SK-N-SH (cell line): ENCODE results near the gene FUT7. TPM values are rescaled to one million over a fixed set of nuclear protein-coding genes. Genes with fewer than 3 reads are reported as not detected.

Experiments used
- CTCF ChIA-PET: fragments of 300-600, 350-600 bp; formaldehyde crosslinking; extraction: SDS; loops from one replicate; lab custom pipeline; 2021; lab: Yijun Ruan, JAX
- POLR2A ChIA-PET: fragments of 350-600 bp; sonication (Branson Sonifier 250); formaldehyde crosslinking; extraction: SDS; loops from one replicate; lab custom pipeline; 2020; ENCODE audit warnings: antibody characterized with exemption, inconsistent platforms; lab: Yijun Ruan, JAX
- DNase-seq: peaks from one replicate; pipeline ENCODE4 v3.0.0; 2012
- H2AFZ ChIP-seq: fragments of 200-600 bp; sonication (generic); 2 replicates; pipeline ENCODE4 v1.8.1; 2016; ENCODE audit warnings: antibody characterized with exemption, mild to moderate bottlenecking, low read depth
- H3F3A ChIP-seq: fragments of 200-600 bp; sonication (generic); replicated peaks from 2 replicates; pipeline ENCODE3; 2016; ENCODE audit warnings: antibody characterized with exemption, mild to moderate bottlenecking; ENCODE audit not compliant: insufficient read depth
- H3K27ac ChIP-seq, 2 experiments: fragments of 200-500 bp in 1 of 2; fragments of 200-600 bp in 1 of 2; sonication (Bioruptor generic) in 1 of 2; sonication (generic), shearing (Covaris generic) in 1 of 2; 2 replicates each; pipeline versions ENCODE4 v1.5.1 to v1.6.1; 2014 to 2016; ENCODE audit warnings: low read depth in 2 of 2, inconsistent platforms in 1 of 2, low read length in 1 of 2, mild to moderate bottlenecking in 1 of 2, mixed read lengths in 1 of 2
- H3K27me3 ChIP-seq: fragments of 200-600 bp; sonication (generic), shearing (Covaris generic); 2 replicates; pipeline ENCODE4 v1.6.1; 2016; ENCODE audit warnings: mixed run types; ENCODE audit not compliant: insufficient read depth
- H3K36me3 ChIP-seq, 2 experiments: fragments of 200-500 bp in 1 of 2; fragments of 200-600 bp in 1 of 2; sonication (Bioruptor generic) in 1 of 2; sonication (generic) in 1 of 2; replicated peaks in 1 of 2; 2 replicates each; pipeline versions ENCODE3 to v1.5.1; 2014 to 2016; ENCODE audit warnings: low read length in 1 of 2, mild to moderate bottlenecking in 1 of 2; ENCODE audit not compliant: insufficient read depth in 2 of 2, control insufficient read depth in 1 of 2
- H3K4me1 ChIP-seq, 2 experiments: fragments of 200-500 bp in 1 of 2; fragments of 200-600 bp in 1 of 2; sonication (Bioruptor generic) in 1 of 2; sonication (generic), shearing (Covaris generic) in 1 of 2; 2 replicates each; pipeline versions ENCODE4 v1.5.1 to v1.6.1; 2014 to 2016; ENCODE audit warnings: low read depth in 1 of 2, low read length in 1 of 2, mixed run types in 1 of 2; ENCODE audit not compliant: insufficient read depth in 2 of 2, control insufficient read depth in 1 of 2
- H3K4me2 ChIP-seq: fragments of 200-600 bp; sonication (generic), shearing (Covaris generic); 2 replicates; pipeline ENCODE4 v1.6.1; 2017; ENCODE audit warnings: mixed run types
- H3K4me3 ChIP-seq, 2 experiments: fragments of 200-500 bp in 1 of 2; fragments of 200-600 bp in 1 of 2; sonication (Bioruptor generic) in 1 of 2; sonication (generic), shearing (Covaris generic) in 1 of 2; 2 replicates each; pipeline versions ENCODE4 v1.5.1 to v1.8.1; 2014 to 2016; ENCODE audit warnings: low read depth in 2 of 2, inconsistent platforms in 1 of 2, low read length in 1 of 2, mild to moderate bottlenecking in 1 of 2, mixed read lengths in 1 of 2, moderate library complexity in 1 of 2
- H3K79me2 ChIP-seq: fragments of 200-600 bp; sonication (generic); 2 replicates; pipeline ENCODE4 v1.8.1; 2017; ENCODE audit warnings: mild to moderate bottlenecking; ENCODE audit not compliant: insufficient read depth
- H3K9ac ChIP-seq: fragments of 200-600 bp; sonication (generic); 2 replicates; pipeline ENCODE4 v1.6.1; 2017; ENCODE audit warnings: mixed run types
- H3K9me2 ChIP-seq: fragments of 200-600 bp; sonication (generic); 2 replicates; pipeline ENCODE4 v1.6.1; 2017; ENCODE audit warnings: mixed run types
- H3K9me3 ChIP-seq: fragments of 200-600 bp; sonication (generic); 2 replicates; pipeline ENCODE4 v1.6.1; 2017; ENCODE audit warnings: mixed run types, mild to moderate bottlenecking, moderate library complexity
- H4K20me1 ChIP-seq: fragments of 200-600 bp; sonication (generic); 2 replicates; pipeline ENCODE4 v1.6.1; 2017; ENCODE audit warnings: mild to moderate bottlenecking, mixed run types; ENCODE audit not compliant: insufficient read depth
- GABPA ChIP-seq: IDR thresholded peaks from 2 replicates; pipeline ENCODE4 v1.4.0; 2012; ENCODE audit warnings: low read depth, mild to moderate bottlenecking
- JUND ChIP-seq: IDR thresholded peaks from 2 replicates; pipeline ENCODE4 v1.4.0; 2012
- MXI1 ChIP-seq: IDR thresholded peaks from 2 replicates; pipeline ENCODE4 v1.6.1; 2012; ENCODE audit warnings: mild to moderate bottlenecking, low read depth, low read length, improper control_type of control experiment
- RFX5 ChIP-seq: IDR thresholded peaks from 2 replicates; pipeline ENCODE4 v1.6.1; 2012; ENCODE audit warnings: mild to moderate bottlenecking, improper control_type of control experiment, low read length
- WGBS: methylation state at CpG from one replicate; pipeline ENCODE4 v1.1.6; 2017; ENCODE audit warnings: low lambda C conversion rate; 5-methylcytosine and 5-hydroxymethylcytosine counted together
- polyA plus RNA-seq, 3 experiments: library from polyadenylated mRNA; depleted of rRNA; stranded (reverse); fragments of >200 nt; gene quantifications; 2 replicates each; pipeline ENCODE4 v1.2.3, GENCODE V29; 2012
- TF ChIP-seq, protein P1 (sequence below): IDR thresholded peaks from 2 replicates; pipeline ENCODE4; 2012
- TF ChIP-seq, protein P2 (sequence below): IDR thresholded peaks from 2 replicates; pipeline ENCODE4 v1.4.0; 2012; ENCODE audit warnings: low read depth, borderline replicate concordance
- TF ChIP-seq, protein P3 (sequence below): fragments of 150-350 bp; IDR thresholded peaks from 2 replicates; pipeline ENCODE4 v1.6.1; 2017; ENCODE audit warnings: antibody characterized with exemption, low read length, low read depth, borderline replicate concordance

FUT7 gene
- polyA plus RNA-seq, 1 of the 3 experiments (the other 2 are of a cell fraction): not detected

DNA sequence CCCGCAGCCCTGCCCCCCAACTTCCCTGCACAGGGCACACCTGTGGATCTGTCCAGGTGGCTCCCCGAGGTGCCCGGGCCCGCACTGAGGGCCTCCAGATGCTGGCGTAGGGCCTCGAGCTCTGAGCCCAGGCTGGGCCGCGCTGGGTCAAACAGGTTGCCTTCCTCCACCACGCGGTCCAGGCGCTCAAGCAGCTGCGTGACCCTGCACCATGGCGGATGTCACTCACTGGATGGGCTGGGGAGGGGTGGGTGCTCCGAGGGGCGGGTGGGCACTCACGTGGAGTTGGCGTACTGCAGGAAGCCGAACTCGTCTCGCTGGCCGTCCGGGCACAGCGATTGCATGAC is 9.3 kb downstream of the FUT7 start:
- no peaks in the 10 kb centered on the region for H3K36me3 ChIP-seq
- H3K9me3 ChIP-seq: no peaks in the 10 kb centered on the region
- no peak overlapping the region for H3K9ac ChIP-seq
- 0 out of 2 replicates have a peak, but pooled peaks cover 3% of the 10 kb centered on the region for H3K79me2 ChIP-seq
- CTCF ChIA-PET: interaction anchor here (1.6 to 5.4 kb wide), 3 partner anchors 13 to 75 kb away, joined by 3 to 53 read pairs (median 10); no protein-coding TSS in a partner anchor
- H3K9me2 ChIP-seq: no peaks in the 10 kb centered on the region
- POLR2A ChIA-PET: no interaction called here
- H3K4me1 ChIP-seq: peaks cover 0 to 28% of the 10 kb centered on the region in 2 experiments; a peak in 1 of 4 replicates
- H2AFZ ChIP-seq: no peak overlapping the region
- 98% methylated on average over 13 of the region's 23 CpGs for WGBS
- no peak overlapping the region for H3K27ac ChIP-seq
- no peak for DNase-seq
- no peak overlapping the region for H3K4me2 ChIP-seq
- no peaks in the 10 kb centered on the region for H3F3A ChIP-seq
- TF ChIP-seq JUND (no peak), MXI1 (no peak), GABPA (no peak)
- H3K27me3 ChIP-seq: no peaks in the 10 kb centered on the region
- 0 out of 2 replicates have a peak, but pooled peaks cover 4% of the 10 kb centered on the region for H4K20me1 ChIP-seq
- H3K4me3 ChIP-seq: no peak overlapping the region

DNA sequence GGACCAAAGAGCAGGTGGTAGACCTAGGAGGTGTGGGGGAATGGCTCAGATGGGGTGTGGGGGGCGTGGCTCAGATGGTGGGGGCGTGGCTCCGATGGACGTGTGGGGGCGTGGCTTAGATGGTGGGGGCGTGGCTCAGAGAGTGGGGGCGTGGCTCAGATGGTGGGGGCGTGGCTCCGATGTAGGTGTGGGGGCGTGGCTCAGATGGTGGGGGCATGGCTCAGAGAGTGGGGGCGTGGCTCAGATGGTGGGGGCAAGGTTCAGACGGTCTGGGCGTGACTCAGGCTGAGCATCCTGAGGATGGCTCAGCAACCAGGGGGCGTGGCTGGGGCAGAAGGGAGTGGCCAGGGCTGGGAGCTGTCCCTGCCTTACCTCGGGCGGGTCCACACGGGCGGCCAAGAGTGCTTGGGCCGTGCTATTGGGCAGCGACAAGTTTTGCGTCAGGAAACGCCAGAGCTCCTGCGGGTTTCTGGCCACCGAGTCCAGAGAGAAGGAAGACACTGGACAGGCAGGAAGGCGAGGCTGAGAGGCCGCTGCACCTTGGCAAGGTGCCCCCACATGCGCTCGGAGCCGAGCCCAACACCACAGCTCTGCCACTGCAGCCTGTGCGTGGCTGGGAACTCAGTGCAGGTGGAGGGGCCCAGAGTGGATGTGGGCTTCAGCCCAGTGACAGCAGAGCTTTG is 9.8 kb downstream of the FUT7 start:
- CTCF ChIA-PET: interaction anchor here (1.4 to 5.4 kb wide), 6 partner anchors 9 to 74 kb away, joined by 3 to 53 read pairs (median 7); partner anchors contain the start of genes FUT7 and PAXX
- no peaks in the 10 kb centered on the region for H3K27me3 ChIP-seq
- no peak overlapping the region for H3K27ac ChIP-seq
- H3K4me3 ChIP-seq: no peak overlapping the region
- TF ChIP-seq, protein P1, sequence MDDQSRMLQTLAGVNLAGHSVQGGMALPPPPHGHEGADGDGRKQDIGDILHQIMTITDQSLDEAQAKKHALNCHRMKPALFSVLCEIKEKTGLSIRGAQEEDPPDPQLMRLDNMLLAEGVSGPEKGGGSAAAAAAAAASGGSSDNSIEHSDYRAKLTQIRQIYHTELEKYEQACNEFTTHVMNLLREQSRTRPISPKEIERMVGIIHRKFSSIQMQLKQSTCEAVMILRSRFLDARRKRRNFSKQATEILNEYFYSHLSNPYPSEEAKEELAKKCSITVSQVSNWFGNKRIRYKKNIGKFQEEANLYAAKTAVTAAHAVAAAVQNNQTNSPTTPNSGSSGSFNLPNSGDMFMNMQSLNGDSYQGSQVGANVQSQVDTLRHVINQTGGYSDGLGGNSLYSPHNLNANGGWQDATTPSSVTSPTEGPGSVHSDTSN: no peak
- TF ChIP-seq, protein P2, sequence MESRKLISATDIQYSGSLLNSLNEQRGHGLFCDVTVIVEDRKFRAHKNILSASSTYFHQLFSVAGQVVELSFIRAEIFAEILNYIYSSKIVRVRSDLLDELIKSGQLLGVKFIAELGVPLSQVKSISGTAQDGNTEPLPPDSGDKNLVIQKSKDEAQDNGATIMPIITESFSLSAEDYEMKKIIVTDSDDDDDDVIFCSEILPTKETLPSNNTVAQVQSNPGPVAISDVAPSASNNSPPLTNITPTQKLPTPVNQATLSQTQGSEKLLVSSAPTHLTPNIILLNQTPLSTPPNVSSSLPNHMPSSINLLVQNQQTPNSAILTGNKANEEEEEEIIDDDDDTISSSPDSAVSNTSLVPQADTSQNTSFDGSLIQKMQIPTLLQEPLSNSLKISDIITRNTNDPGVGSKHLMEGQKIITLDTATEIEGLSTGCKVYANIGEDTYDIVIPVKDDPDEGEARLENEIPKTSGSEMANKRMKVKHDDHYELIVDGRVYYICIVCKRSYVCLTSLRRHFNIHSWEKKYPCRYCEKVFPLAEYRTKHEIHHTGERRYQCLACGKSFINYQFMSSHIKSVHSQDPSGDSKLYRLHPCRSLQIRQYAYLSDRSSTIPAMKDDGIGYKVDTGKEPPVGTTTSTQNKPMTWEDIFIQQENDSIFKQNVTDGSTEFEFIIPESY: no peak
- no peak for TF ChIP-seq RFX5
- TF ChIP-seq, protein P3, sequence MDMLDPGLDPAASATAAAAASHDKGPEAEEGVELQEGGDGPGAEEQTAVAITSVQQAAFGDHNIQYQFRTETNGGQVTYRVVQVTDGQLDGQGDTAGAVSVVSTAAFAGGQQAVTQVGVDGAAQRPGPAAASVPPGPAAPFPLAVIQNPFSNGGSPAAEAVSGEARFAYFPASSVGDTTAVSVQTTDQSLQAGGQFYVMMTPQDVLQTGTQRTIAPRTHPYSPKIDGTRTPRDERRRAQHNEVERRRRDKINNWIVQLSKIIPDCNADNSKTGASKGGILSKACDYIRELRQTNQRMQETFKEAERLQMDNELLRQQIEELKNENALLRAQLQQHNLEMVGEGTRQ: no peak
- no peak overlapping the region for H3K4me2 ChIP-seq
- H3K4me1 ChIP-seq: peaks cover 0 to 23% of the 10 kb centered on the region in 2 experiments; a peak in 1 of 4 replicates
- WGBS: 28% methylated on average over 13 of the region's 30 CpGs
- H3F3A ChIP-seq: no peaks in the 10 kb centered on the region
- POLR2A ChIA-PET: no interaction called here
- H3K79me2 ChIP-seq: 0 out of 2 replicates have a peak, but pooled peaks cover 1% of the 10 kb centered on the region
- H3K9ac ChIP-seq: no peak overlapping the region
- H3K9me3 ChIP-seq: no peaks in the 10 kb centered on the region
- 0 out of 2 replicates have a peak, but pooled peaks cover 4% of the 10 kb centered on the region for H4K20me1 ChIP-seq
- H3K9me2 ChIP-seq: no peaks in the 10 kb centered on the region
- peaks cover 0 to 1% of the 10 kb centered on the region in 2 experiments for H3K36me3 ChIP-seq
- no peak overlapping the region for H2AFZ ChIP-seq
- DNase-seq: peak; percentile 90
